Kidney epithelial cell (primary cell): Measurements from ENCODE around the gene C4orf36. TPM values are rescaled to one million over a fixed set of nuclear protein-coding genes. Genes with fewer than 3 reads are reported as not detected.

Source experiments
- DNase-seq: peaks from one replicate; pipeline ENCODE4 v3.0.0-alpha.2; 2010; ENCODE audit warnings: low read depth
- H3K27me3 ChIP-seq: 2 replicates; pipeline ENCODE4 v1.6.0; 2011; ENCODE audit warnings: low read length; ENCODE audit not compliant: control insufficient read depth, insufficient read depth
- H3K36me3 ChIP-seq: 2 replicates; pipeline ENCODE4 v1.5.1; 2011; ENCODE audit warnings: low read length; ENCODE audit not compliant: control insufficient read depth, insufficient read depth
- H3K4me3 ChIP-seq: 2 replicates; pipeline ENCODE4 v1.5.1; 2011; ENCODE audit warnings: low read depth, mild to moderate bottlenecking, control low read depth, low read length
- CTCF ChIP-seq: IDR thresholded peaks from 2 replicates; pipeline ENCODE4 v1.5.1; 2011; ENCODE audit warnings: mild to moderate bottlenecking, moderate library complexity, low read length, control low read depth, inconsistent platforms; ENCODE audit not compliant: insufficient read depth, poor library complexity, severe bottlenecking
- total RNA-seq: library from RNA; depleted of rRNA; stranded (reverse); fragments of >200 nt; gene quantifications from 2 replicates; pipeline ENCODE4 v1.2.3, GENCODE V29; 2015

C4orf36 gene
- total RNA-seq, 1 donor from 2014 or later, result 0.71 TPM

- Histone ChIP-seq H3K36me3 (peaks cover 1% of the 10 kb centered on the region), H3K4me3 (no peak overlapping the region), H3K27me3 (no peaks in the 10 kb centered on the region)
- TF ChIP-seq CTCF, result no peak
- DNase-seq, result peak; percentile 96
These were observed 35.7 kb upstream of the C4orf36 start for GRCh38 chr4:86927843-86928395.

GRCh38 chr4:86926435-86927086, 34.3 kb upstream of the C4orf36 start:
- Histone ChIP-seq H3K4me3 (no peak overlapping the region), H3K36me3 (peaks cover 1% of the 10 kb centered on the region), H3K27me3 (no peaks in the 10 kb centered on the region)
- DNase-seq, result no peak
- no peak for TF ChIP-seq CTCF

- H3K4me3 ChIP-seq, result no peak overlapping the region
- TF ChIP-seq CTCF, result no peak
- peaks cover under 1% of the 10 kb centered on the region for H3K36me3 ChIP-seq
- no peaks in the 10 kb centered on the region for H3K27me3 ChIP-seq
- peak; percentile 90 for DNase-seq
These were observed 32.6 kb upstream of the C4orf36 start for GRCh38 chr4:86924811-86925210.

GRCh38 chr4:86921608-86922252, 29.5 kb upstream of the C4orf36 start:
- no peaks in the 10 kb centered on the region for H3K36me3 ChIP-seq
- H3K4me3 ChIP-seq, result no peak overlapping the region
- no peak for DNase-seq
- no peaks in the 10 kb centered on the region for H3K27me3 ChIP-seq
- TF ChIP-seq CTCF, result no peak

GRCh38 chr4:86919561-86920223, 27.5 kb upstream of the C4orf36 start:
- no peaks in the 10 kb centered on the region for H3K36me3 ChIP-seq
- H3K4me3 ChIP-seq, result no peak overlapping the region
- no peak for TF ChIP-seq CTCF
- DNase-seq, result no peak
- no peaks in the 10 kb centered on the region for H3K27me3 ChIP-seq
